Adrenal gland (tissue), 5 donors: ENCODE data around the gene NRIP2.

Experiments
- CTCF ChIP-seq, 6 experiments: fragments of 450-650 bp in 4 of 6; fragments of 200-600 bp in 2 of 6; sonication (generic) in 1 of 6; IDR thresholded peaks; 1 replicate in 5 of 6; 2 replicates in 1 of 6; pipeline versions ENCODE4 v1.5.1 to v1.8.0; 2016 to 2021; ENCODE audit warnings: antibody characterized with exemption in 6 of 6, mild to moderate bottlenecking in 2 of 6, moderate library complexity in 1 of 6
- POLR2A ChIP-seq, 2 donors: fragments of 450-650 bp; IDR thresholded peaks; one replicate each; pipeline ENCODE4 v1.6.1; 2017; ENCODE audit warnings: antibody characterized with exemption in 2 of 2, mild to moderate bottlenecking in 2 of 2, moderate library complexity in 1 of 2
- donor health status: DM: no; HTN: no; CAD: no.

- no peak for TF ChIP-seq POLR2A (IDR thresholded peaks at IDR 0.05)
- TF ChIP-seq CTCF (IDR thresholded peaks at IDR 0.05), result peak; percentile 67 to 90 (median 79)
These were observed 50.8 kb downstream of the NRIP2 start for GRCh38 chr12:2783936-2784600.
